Neuronal stem cell (in vitro differentiated cells): ENCODE results near the gene DGCR2.
"Not testable (repeated sequence)": the region's sequence is repeated elsewhere in the genome, so short reads cannot be mapped to it uniquely, and the experiment has no call there.

ENCODE experiments used
- DNase-seq: peaks from one replicate; pipeline ENCODE4 v3.0.0-alpha.2; 2013; ENCODE audit warnings: low spot score
- H2AFZ ChIP-seq: one replicate; pipeline ENCODE4 v1.6.1; 2013; ENCODE audit warnings: mild to moderate bottlenecking, low read length, inconsistent platforms
- H2AK5ac ChIP-seq: 2 replicates; pipeline ENCODE4 v1.6.1; 2013; ENCODE audit warnings: low read depth, mild to moderate bottlenecking, inconsistent platforms, low read length, moderate library complexity, mixed read lengths
- H2BK120ac ChIP-seq: 2 replicates; pipeline ENCODE4 v1.6.1; 2013; ENCODE audit warnings: low read depth, mild to moderate bottlenecking, inconsistent platforms, low read length, moderate library complexity, mixed read lengths
- H2BK12ac ChIP-seq: one replicate; pipeline ENCODE4 v1.6.1; 2013; ENCODE audit warnings: low read length, inconsistent platforms
- H2BK15ac ChIP-seq: 2 replicates; pipeline ENCODE4 v1.6.1; 2013; ENCODE audit warnings: mild to moderate bottlenecking, low read length, inconsistent platforms, mixed read lengths
- H2BK5ac ChIP-seq: one replicate; pipeline ENCODE4 v1.6.1; 2013; ENCODE audit warnings: inconsistent platforms, mild to moderate bottlenecking, low read length, moderate library complexity
- H3K14ac ChIP-seq: one replicate; pipeline ENCODE4 v1.6.1; 2013; ENCODE audit warnings: low read length, inconsistent platforms
- H3K18ac ChIP-seq: 2 replicates; pipeline ENCODE4 v1.6.1; 2013; ENCODE audit warnings: low read length, inconsistent platforms
- H3K23ac ChIP-seq: 2 replicates; pipeline ENCODE4 v1.6.1; 2013; ENCODE audit warnings: low read depth, mild to moderate bottlenecking, mixed read lengths, low read length, inconsistent platforms; ENCODE audit not compliant: poor library complexity
- H3K27ac ChIP-seq: replicated peaks from 3 replicates; pipeline ENCODE4 v1.5.1; 2013; ENCODE audit warnings: low read length, inconsistent platforms
- H3K27me3 ChIP-seq, 3 experiments: 2 replicates each; pipeline ENCODE4 v1.6.1; 2013; ENCODE audit warnings: low read length in 3 of 3, mild to moderate bottlenecking in 2 of 3, inconsistent platforms in 1 of 3, low read depth in 1 of 3, mixed read lengths in 1 of 3, moderate library complexity in 1 of 3; ENCODE audit not compliant: control insufficient read depth in 3 of 3, insufficient read depth in 3 of 3
- H3K36me3 ChIP-seq, 2 donors: replicated peaks in 1 of 2; 2 replicates each; pipeline ENCODE4 v1.6.1; 2013; ENCODE audit warnings: low read length in 2 of 2; ENCODE audit not compliant: control insufficient read depth in 2 of 2, insufficient read depth in 2 of 2
- H3K4ac ChIP-seq: 2 replicates; pipeline ENCODE4 v1.6.1; 2013; ENCODE audit warnings: inconsistent platforms, mild to moderate bottlenecking, low read length, moderate library complexity
- H3K4me1 ChIP-seq, 2 donors: 1 replicate in 1 of 2; 2 replicates in 1 of 2; pipeline ENCODE4 v1.6.1; 2013; ENCODE audit warnings: low read length in 2 of 2, low read depth in 1 of 2; ENCODE audit not compliant: control insufficient read depth in 2 of 2, insufficient read depth in 1 of 2
- H3K4me2 ChIP-seq: one replicate; pipeline ENCODE4 v1.6.1; 2013; ENCODE audit warnings: mild to moderate bottlenecking, low read length, inconsistent platforms; ENCODE audit not compliant: insufficient read depth, poor library complexity, severe bottlenecking
- H3K4me3 ChIP-seq, 2 donors: 2 replicates each; pipeline ENCODE4 v1.5.1; 2013; ENCODE audit warnings: low read length in 2 of 2, mild to moderate bottlenecking in 2 of 2, inconsistent platforms in 1 of 2, moderate library complexity in 1 of 2
- H3K79me1 ChIP-seq: one replicate; pipeline ENCODE4 v1.6.1; 2013; ENCODE audit warnings: low read depth, mild to moderate bottlenecking, inconsistent platforms, low read length, moderate library complexity
- H3K9ac ChIP-seq: one replicate; pipeline ENCODE4 v1.6.1; 2013; ENCODE audit warnings: mild to moderate bottlenecking, low read depth, low read length, inconsistent platforms; ENCODE audit not compliant: poor library complexity
- H3K9me3 ChIP-seq, 2 donors: replicated peaks in 1 of 2; 2 replicates each; pipeline versions ENCODE3 to v1.6.1; 2013; ENCODE audit warnings: low read length in 2 of 2, mild to moderate bottlenecking in 2 of 2, inconsistent platforms in 1 of 2, low read depth in 1 of 2, mixed read lengths in 1 of 2, moderate library complexity in 1 of 2; ENCODE audit not compliant: control insufficient read depth in 2 of 2, insufficient read depth in 1 of 2
- H4K8ac ChIP-seq: one replicate; pipeline ENCODE4 v1.6.1; 2013; ENCODE audit warnings: low read depth, mild to moderate bottlenecking, inconsistent platforms, low read length, moderate library complexity
- H4K91ac ChIP-seq: one replicate; pipeline ENCODE4 v1.6.1; 2013; ENCODE audit warnings: low read length, low read depth, mild to moderate bottlenecking, inconsistent platforms; ENCODE audit not compliant: poor library complexity
- WGBS, 2 donors: extraction: QIAGEN DNeasy Blood & Tissue Kit; methylation state at CpG; one replicate each; pipeline ENCODE4 v1.1.7; 2013; ENCODE audit warnings: missing lambda C conversion rate in 2 of 2, mixed read lengths in 1 of 2; ENCODE audit not compliant: insufficient read length in 2 of 2, insufficient replicate concordance in 1 of 2; ENCODE audit errors: extremely low coverage in 2 of 2; 5-methylcytosine and 5-hydroxymethylcytosine counted together

Gene DGCR2

GRCh38 chr22:19013881-19014598 is 108.2 kb downstream of the DGCR2 start:
- not testable (repeated sequence) for H2BK120ac ChIP-seq, H3K23ac ChIP-seq, H3K9me3 ChIP-seq, H3K4me3 ChIP-seq, H3K9ac ChIP-seq, H3K4ac ChIP-seq, H2AFZ ChIP-seq, H3K14ac ChIP-seq, H3K79me1 ChIP-seq, H4K91ac ChIP-seq, H2AK5ac ChIP-seq, H3K27me3 ChIP-seq, H3K4me1 ChIP-seq, H2BK12ac ChIP-seq, H3K4me2 ChIP-seq, H3K36me3 ChIP-seq, H4K8ac ChIP-seq, H2BK15ac ChIP-seq, DNase-seq, H3K27ac ChIP-seq, H2BK5ac ChIP-seq, H3K18ac ChIP-seq
- no CpG with 5 or more reads among the region's 11 CpGs for whole genome bisulfite sequencing, 2 donors

GRCh38 chr22:19013411-19013810 is 108.8 kb downstream of the DGCR2 start:
- H2BK15ac ChIP-seq, H4K91ac ChIP-seq, H3K9ac ChIP-seq, H3K18ac ChIP-seq, H3K4ac ChIP-seq, DNase-seq, H3K36me3 ChIP-seq, H2AFZ ChIP-seq, H3K27me3 ChIP-seq, H3K23ac ChIP-seq, H2BK5ac ChIP-seq, H3K79me1 ChIP-seq, H4K8ac ChIP-seq, H3K4me3 ChIP-seq, H3K14ac ChIP-seq, H2AK5ac ChIP-seq, H3K4me2 ChIP-seq, H3K9me3 ChIP-seq, H2BK120ac ChIP-seq, H3K4me1 ChIP-seq, H3K27ac ChIP-seq, H2BK12ac ChIP-seq: not testable (repeated sequence)
- no CpG with 5 or more reads among the region's 7 CpGs for WGBS, 2 donors

- Histone ChIP-seq H2AFZ (no peak overlapping the region), H3K4me1 (no peaks in the 10 kb centered on the region), H4K91ac (no peak overlapping the region), H3K79me1 (no peaks in the 10 kb centered on the region), H3K18ac (no peak overlapping the region), H3K14ac (no peak overlapping the region), H2BK12ac (no peak overlapping the region), H3K4ac (no peak overlapping the region), H3K4me3 (no peak overlapping the region), H3K27me3 (no peaks in the 10 kb centered on the region), H3K9ac (no peak overlapping the region), H2AK5ac (no peak overlapping the region), H2BK5ac (no peak overlapping the region), H2BK15ac (no peak overlapping the region), H3K27ac (no peak overlapping the region), H4K8ac (no peak overlapping the region), H2BK120ac (no peak overlapping the region), H3K36me3 (no peaks in the 10 kb centered on the region), H3K4me2 (no peak overlapping the region), H3K23ac (no peak overlapping the region), H3K9me3 (no peaks in the 10 kb centered on the region)
- no peak for DNase-seq
- no CpG with 5 or more reads among the region's 5 CpGs for WGBS, 2 donors
Measured at GRCh38 chr22:19012308-19012986, 109.8 kb downstream of the DGCR2 start.

- no CpG with 5 or more reads among the region's 9 CpGs for WGBS, 2 donors
- not testable (repeated sequence) for H4K8ac ChIP-seq, DNase-seq
Measured at GRCh38 chr22:19011611-19012010, 110.6 kb downstream of the DGCR2 start.

More at GRCh38 chr22:19011611-19012010, 110.6 kb downstream of the DGCR2 start:
- not testable (repeated sequence) for H3K9me3 ChIP-seq, H3K36me3 ChIP-seq, H3K4me3 ChIP-seq, H3K14ac ChIP-seq, H2BK12ac ChIP-seq, H3K27ac ChIP-seq, H2BK5ac ChIP-seq, H4K91ac ChIP-seq, H3K79me1 ChIP-seq, H3K4ac ChIP-seq, H2BK15ac ChIP-seq, H3K18ac ChIP-seq, H3K27me3 ChIP-seq, H2AFZ ChIP-seq, H3K4me2 ChIP-seq, H2BK120ac ChIP-seq, H3K23ac ChIP-seq, H3K4me1 ChIP-seq, H2AK5ac ChIP-seq, H3K9ac ChIP-seq
